GM18519 (cell line): ENCODE data around the gene KRTAP9-4.
"Not testable (repeated sequence)": the region's sequence is repeated elsewhere in the genome, so short reads cannot be mapped to it uniquely, and the experiment has no call there.

Experiments used
- ATAC-seq: cut with Tn5 transposase; IDR thresholded peaks from one replicate; pipeline ENCODE4 v1.9.1; 2021; ENCODE audit warnings: mild to moderate bottlenecking, moderate library complexity; ENCODE audit not compliant: unreplicated experiment, low FRiP score

KRTAP9-4 gene, protein sequence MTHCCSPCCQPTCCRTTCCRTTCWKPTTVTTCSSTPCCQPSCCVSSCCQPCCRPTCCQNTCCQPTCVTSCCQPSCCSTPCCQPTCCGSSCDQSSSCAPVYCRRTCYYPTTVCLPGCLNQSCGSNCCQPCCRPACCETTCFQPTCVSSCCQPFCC

DNA sequence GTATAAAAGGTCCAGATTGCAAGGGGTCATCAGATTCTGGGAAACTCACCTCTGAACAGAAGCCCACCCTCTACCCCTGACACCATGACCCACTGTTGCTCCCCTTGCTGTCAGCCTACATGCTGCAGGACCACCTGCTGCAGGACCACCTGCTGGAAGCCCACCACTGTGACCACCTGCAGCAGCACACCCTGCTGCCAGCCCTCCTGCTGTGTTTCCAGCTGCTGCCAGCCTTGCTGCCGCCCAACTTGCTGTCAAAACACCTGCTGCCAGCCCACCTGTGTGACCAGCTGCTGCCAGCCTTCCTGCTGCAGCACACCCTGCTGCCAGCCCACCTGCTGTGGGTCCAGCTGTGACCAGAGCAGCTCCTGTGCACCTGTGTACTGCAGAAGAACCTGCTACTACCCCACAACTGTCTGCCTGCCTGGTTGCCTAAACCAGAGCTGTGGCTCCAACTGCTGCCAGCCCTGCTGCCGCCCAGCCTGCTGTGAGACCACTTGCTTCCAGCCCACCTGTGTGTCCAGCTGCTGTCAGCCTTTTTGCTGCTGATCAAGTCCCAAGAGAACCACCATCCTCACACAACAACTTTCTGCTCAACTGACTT, at the start of gene KRTAP9-4:
Gene KRTAP9-4 (plus strand): TSS at position 51 of the 604 bp plus-strand sequence. CDS start 34 bp downstream, at position 85.
- not testable (repeated sequence) for ATAC-seq

DNA sequence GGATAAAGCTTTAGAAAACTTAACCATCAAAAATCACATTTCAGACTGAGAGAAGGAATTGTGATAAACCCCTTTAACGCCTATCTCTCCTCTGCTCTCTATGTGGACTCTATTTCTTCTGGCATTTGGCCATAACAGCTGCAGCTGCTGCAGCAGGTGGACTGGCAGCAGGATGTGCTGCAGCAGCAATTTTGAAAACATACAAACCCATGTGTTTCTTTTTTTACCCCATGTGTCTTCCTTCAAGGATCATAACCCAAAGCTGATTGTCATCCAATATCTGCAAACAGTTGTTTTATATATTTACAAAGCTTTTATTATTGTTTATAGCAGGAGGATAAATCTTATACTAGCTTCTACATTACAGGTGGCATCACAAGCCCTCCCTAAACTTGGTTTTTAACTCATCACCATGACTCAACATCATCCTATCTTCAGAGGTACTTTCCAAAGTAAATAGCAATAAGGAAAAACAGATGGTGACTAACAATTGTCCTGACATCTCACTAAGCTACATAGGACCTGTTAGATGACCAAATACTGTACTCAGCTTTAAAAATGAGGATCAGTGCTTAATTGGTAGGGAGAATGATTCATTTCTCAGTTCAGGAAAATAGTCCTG, 37.5 kb upstream of the KRTAP9-4 start:
- no peak for ATAC-seq

DNA sequence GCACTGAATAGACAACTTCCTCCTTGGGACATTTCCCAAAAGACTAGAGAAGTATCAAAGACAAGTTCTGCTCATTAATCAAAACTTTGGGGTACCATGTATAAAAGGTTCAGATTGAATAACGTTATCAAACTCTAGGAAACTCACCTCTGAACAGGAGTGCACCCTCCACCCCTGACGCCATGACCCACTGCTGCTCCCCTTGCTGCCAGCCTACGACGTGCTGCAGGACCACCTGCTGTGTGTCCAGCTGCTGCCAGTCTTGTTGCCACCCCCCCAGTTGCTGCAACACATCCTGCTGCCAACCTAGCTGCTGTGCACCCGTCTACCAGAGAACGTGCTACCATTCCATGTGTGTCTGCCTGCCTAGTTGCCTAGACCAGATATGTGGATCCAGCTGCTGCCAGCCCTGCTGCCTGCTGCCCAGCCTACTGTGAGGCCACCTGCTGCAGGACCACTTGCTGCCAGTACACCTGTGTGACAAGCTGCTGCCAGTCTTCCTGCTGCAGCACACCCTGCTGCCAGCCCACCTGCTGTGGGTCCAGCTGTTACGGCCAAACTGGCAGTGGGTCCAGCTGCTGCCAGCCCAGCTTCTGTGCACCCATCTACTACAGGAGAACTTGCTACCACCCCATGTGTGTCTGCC, 36.8 kb upstream of the KRTAP9-4 start:
- no peak for ATAC-seq

DNA sequence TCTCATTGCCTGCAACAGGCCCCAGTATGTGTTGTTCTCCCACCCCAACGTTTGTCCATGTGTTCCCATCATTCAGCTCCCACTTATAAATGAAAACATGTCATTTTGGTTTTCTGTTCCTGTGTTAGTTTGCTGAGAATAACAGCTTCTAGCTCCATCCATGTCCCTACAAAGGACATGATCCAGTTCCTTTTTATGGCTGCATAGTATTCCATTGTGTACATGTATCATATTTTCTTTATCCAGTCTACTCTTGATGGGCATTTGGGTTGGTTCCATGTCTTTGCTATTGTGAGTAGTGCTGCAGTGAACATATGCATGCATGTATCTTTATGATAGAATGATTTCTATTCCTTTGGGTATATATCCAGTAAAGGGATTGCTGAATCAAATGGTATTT, 33.8 kb upstream of the KRTAP9-4 start:
- ATAC-seq: no peak

DNA sequence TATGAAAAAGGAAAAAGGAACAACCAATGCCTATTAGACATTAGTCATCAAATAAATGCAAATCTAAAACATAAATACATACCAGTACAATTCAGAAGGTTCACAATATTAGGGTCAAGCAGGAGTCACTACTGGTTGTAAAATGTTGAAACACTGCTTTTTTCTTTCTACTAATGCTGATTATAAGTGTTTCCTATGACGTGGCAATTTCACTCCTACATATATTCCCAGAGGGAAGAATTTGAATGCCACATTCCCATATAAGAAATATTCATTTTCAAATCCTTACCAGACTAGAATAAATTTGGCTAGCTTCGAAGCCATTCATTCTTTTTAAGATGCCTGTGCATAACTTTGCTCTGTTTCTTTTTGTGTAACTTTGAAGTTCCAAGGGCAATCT, 25.7 kb upstream of the KRTAP9-4 start:
- no peak for ATAC-seq

DNA sequence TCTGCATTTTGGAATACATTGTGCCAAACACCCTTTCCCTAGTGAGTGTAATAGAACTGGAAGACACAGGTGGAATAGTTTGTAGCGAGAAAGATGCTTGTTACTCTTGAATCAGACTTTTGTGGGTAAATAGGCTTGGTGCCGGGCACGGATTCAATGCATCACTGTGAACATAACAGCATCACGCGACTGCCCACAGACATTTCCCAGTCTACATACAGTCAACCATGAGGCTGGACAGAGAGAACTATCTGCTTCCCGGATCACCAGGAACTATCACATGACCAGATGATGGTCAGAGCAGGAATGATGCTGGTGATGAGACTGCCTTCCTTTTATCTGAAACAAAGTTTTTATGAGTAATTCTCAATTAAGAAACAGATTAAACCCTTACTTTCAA, 23.4 kb upstream of the KRTAP9-4 start:
- ATAC-seq: no peak

DNA sequence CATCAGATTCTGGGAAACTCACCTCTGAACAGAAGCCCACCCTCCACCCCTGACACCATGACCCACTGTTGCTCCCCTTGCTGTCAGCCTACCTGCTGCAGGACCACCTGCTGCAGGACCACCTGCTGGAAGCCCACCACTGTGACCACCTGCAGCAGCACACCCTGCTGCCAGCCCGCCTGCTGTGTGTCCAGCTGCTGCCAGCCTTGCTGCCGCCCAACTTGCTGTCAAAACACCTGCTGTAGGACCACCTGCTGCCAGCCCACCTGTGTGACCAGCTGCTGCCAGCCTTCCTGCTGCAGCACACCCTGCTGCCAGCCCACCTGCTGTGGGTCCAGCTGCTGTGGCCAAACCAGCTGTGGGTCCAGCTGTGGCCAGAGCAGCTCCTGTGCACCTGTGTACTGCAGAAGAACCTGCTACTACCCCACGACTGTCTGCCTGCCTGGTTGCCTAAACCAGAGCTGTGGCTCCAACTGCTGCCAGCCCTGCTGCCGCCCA, 22.8 kb upstream of the KRTAP9-4 start, which contains the start of gene KRTAP9-2:
Gene KRTAP9-2 (plus strand): TSS at position 51 of the 498 bp plus-strand sequence. CDS start 7 bp downstream, at position 58.
- ATAC-seq: not testable (repeated sequence)

DNA sequence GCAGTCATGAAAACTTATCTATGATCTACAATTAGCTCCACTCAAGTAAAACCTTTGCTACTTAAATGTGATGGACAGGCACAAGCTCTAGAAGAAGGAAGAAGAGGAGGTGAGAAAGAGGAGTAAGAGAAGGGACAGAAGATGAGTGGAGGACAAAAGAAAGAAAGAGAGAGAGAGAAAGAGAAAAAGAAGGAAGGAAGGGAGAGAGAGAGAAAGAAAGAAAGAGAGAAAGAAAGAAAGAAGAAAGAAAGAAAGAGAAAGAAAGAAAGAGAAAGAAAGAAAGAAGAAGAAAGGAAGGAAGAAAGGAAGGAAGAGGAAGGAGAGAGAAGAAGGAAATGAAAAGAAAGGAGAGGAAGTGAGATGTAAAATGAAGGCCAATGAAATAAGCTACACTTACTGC, 19.4 kb upstream of the KRTAP9-4 start:
- ATAC-seq: no peak

DNA sequence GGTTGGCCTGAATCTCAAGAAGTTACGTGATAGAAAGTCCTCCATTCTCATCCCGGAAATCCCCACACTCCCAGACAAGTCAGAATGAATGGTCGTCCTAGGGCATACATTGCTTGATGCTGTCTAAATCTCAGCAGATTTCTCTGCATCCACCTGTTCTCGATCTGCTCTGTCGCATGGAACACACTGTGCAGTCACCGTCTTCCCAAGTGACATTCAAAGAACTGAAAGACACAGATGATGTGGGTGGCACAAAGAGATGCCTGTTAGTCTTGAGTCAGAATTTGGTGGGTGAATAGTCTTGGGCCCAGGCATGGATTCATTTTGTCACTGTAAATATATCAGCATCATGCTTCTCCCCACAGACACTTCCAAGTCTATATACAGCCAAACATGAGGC, 17.8 kb upstream of the KRTAP9-4 start:
- ATAC-seq: no peak

DNA sequence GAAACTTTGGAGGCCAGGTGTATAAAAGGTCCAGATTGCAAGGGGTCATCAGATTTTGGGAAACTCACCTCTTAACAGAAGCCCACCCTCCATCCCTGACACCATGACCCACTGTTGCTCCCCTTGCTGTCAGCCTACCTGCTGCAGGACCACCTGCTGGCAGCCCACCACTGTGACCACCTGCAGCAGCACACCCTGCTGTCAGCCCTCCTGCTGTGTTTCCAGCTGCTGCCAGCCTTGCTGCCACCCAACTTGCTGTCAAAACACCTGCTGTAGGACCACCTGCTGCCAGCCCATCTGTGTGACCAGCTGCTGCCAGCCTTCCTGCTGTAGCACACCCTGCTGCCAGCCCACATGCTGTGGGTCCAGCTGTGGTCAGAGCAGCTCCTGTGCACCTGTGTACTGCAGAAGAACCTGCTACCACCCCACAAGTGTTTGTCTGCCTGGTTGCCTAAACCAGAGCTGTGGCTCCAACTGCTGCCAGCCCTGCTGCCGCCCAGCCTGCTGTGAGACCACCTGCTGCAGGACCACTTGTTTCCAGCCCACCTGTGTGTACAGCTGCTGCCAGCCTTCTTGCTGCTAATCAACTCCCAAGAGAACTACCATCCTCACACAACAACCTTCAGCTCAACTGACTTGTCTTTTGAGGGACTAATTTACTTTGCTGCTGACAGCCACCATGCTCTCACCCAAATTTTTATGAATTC, 16.9 kb upstream of the KRTAP9-4 start, which contains the start of gene KRTAP9-3:
Gene KRTAP9-3 (plus strand): TSS at position 51 of the 707 bp plus-strand sequence. CDS start 53 bp downstream, at position 104.
- not testable (repeated sequence) for ATAC-seq

DNA sequence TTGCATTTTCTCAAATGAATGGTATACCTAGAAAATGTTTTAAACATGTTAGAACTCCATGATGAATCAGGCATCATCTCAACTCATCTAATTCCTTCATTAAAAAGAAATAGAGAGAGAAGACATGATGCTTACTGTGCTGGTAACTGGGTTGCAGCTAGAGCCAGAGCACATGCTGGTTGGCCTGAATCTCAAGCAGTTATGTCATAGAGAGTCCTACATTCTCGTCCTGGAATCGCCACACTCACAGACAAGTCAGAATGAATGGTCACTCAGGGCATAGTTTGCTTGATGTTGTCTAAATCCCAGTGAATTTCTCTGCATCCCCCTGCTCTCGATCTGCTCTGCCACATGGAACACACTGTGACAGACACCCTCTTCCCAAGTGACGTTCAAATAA, 12.4 kb upstream of the KRTAP9-4 start:
- ATAC-seq: not testable (repeated sequence)

DNA sequence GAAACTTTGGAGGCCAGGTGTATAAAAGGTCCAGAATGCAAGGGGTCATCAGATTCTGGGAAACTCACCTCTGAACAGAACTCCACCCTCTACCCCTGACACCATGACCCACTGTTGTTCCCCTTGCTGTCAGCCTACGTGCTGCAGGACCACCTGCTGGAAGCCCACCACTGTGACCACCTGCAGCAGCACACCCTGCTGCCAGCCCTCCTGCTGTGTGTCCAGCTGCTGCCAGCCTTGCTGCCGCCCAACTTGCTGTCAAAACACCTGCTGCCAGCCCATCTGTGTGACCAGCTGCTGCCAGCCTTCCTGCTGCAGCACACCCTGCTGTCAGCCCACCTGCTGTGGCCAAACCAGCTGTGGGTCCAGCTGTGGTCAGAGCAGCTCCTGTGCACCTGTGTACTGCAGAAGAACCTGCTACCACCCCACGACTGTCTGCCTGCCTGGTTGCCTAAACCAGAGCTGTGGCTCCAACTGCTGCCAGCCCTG, 11.5 kb upstream of the KRTAP9-4 start, which contains the start of gene KRTAP9-8:
Gene KRTAP9-8 (plus strand): TSS at position 51 of the 489 bp plus-strand sequence. CDS start 53 bp downstream, at position 104.
- ATAC-seq: not testable (repeated sequence)

DNA sequence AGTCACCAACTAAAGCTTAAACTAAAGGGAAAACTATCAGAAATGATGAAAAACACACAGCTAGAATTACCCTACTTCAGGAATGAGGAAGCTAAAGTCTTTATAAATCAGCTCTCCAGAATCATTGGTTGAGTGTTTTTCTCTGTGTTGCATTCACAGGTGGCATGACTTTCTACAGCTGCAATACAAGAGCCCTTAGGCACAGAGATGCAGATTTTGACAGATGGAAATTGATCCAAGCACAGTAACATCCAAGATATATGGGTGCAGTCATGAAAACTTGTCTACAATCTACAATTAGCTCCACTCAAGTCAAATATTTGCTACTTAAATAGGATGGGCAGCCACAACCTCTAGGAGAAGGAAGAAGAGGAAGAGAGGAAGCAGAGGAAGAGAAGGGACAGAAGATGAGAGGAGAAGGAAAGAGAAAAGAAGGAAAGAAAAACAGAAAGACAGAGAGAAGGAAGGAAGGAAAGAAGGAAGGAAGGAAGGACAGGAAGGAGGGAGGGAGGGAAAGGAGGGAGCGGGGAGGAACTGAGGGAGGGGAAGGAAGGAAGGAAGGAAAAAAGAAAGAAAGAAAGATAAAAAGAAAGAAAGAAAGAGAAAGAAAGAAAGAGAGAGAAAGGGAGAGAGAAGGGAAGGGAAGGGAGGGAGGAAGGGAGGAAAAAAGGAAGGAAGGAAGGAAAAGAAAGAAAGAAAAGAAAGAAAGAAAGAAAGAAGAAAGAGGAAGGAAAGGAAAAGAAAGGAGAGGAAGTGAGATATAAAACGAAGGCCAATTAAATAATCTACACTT, 2.3 kb upstream of the KRTAP9-4 start:
- not testable (repeated sequence) for ATAC-seq

DNA sequence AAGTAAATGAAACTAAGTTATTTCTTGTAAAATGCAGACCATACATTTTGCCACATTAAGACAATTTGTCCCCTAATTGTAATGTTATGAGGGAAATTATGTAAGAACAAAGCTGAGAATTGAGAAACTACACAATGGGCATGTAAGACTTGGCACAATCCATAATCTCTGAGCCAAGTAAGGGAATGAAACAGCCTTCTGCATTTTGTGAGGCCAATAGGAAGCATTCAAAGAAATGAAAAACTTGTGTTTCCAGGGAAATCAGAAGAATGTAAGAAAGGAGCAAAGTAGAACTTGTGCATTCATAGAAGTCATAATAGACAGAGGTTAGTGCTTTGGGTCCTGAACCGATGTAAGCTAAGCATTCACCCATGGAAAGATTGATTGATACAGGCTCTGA, 1.8 kb downstream of the KRTAP9-4 start:
- ATAC-seq: no peak

DNA sequence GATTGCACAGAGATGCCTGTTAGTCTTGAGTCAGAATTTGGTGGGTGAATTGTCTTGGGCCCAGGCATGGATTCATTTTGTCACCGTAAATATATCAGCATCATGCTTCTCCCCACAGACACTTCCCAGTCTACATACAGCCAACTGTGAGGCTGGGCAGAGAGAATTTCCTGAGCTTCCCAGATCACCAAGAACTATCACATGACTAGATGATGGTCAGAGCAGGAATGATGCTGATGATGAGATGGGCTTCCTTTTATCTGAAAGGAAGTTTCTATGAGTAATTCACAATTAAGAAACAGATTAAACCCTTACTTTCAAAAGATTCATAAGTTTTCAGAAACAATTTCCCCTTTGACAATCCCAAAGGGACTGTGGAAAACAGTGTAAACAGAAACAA, 5.4 kb downstream of the KRTAP9-4 start:
- no peak for ATAC-seq

DNA sequence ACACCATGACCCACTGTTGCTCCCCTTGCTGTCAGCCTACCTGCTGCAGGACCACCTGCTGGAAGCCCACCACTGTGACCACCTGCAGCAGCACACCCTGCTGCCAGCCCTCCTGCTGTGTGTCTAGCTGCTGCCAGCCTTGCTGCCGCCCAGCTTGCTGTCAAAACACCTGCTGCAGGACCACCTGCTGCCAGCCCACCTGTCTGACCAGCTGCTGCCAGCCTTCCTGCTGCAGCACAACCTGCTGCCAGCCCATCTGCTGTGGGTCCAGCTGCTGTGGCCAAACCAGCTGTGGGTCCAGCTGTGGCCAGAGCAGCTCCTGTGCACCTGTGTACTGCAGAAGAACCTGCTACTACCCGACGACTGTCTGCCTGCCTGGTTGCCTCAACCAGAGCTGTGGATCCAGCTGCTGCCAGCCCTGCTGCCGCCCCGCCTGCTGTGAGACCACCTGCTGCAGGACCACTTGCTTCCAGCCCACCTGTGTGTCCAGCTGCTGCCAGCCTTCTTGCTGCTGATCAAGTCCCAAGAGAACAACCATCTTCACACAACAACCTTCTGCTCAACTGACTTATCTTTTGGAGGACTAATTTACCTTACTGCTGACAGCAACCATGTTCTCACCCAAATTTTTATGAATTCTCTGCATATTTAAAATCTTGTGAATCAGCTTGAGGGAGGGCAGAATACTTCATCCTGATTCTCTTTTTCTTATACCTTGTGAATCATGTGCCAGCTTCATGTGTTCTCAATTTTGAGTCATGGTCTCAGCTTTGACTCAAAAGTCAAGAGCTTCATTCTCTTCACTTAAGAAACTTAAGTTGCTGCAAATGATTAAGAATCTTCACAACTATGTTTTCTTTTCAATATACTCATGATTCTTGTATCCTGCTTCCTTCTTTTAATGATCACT, 6.1 kb downstream of the KRTAP9-4 start, which contains the start of gene KRTAP9-9:
Gene KRTAP9-9 (plus strand): TSS at position 4 of the 910 bp plus-strand sequence.
- ATAC-seq: not testable (repeated sequence)

DNA sequence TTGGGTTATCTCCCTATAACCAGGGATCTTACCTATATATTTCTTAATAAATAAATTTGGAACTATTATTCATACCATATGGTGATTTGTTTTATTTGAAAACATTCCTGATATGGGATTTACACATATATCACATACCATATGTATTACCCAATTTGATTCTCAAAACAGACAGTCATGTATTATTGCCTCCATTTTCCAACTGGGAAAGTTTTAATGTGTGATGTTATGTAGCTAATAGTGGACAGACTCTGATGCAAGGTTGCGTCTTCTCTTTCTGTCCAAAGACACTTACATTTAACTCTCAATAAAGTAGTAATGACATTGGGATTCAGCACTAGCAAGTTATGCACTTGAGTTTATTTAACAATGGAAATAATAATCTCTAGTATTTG, 6.8 kb downstream of the KRTAP9-4 start:
- ATAC-seq: no peak

DNA sequence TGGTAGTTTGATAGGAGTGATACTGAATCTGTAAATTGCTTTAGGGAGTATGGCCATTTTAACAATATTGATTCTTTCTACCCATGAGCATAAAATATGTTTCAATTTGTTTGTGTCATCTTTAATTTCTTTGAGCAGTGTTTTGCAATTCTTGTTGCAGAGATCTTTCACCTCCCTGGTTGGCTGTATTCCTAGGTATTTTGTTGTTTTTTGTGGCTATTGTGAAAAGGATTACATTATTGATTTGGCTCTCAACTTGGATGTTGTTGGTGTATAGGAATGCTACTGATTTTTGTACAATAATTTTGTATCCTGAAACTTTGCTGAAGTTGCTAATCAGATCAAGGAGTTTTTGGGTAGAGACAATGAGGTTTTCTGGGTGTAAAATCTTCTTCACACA, 8.9 kb downstream of the KRTAP9-4 start:
- no peak for ATAC-seq
